ENCODE measurements around the gene ARPC3. TPM values are rescaled to one million over a fixed set of nuclear protein-coding genes. Genes with fewer than 3 reads are reported as not detected.
"Not testable (repeated sequence)": the region's sequence is repeated elsewhere in the genome, so short reads cannot be mapped to it uniquely, and the experiment has no call there.

Gene ARPC3
- 312 and 338 TPM in 2 replicates for total RNA-seq

DNA sequence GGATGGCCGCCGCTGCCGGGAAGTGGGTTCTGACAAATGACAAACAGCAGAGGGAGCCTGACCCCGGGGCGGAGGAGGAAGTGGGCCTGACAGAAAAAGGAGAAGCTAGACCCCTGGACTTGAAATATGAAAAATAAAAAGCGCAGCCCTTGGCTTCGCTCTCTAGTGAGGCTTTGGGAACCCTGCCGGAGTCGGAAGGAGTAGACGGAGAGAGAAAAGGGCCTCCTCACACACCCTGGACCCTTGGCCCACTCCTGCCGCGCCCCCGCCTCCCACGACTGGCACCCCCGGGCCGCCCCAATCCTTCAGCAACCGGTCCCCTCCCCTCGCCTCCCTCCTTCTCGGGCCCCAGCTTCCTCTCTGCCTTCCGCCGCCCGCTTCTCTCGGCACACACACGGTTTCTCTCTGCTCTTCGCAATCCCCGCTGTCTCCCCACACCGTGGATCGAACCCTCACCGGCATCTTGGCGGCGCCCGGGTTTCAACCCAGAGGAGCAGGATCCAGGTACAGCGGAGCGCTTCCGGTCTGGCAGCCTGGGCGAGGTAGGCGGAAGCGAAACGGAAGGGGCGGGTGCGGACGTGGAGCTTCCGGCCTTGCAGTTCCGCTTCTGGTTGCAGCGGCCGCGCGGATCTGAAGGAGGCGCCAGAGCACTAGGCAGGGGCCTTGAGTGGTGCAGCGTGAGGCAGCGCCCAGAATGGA, at the start of gene ARPC3:
ARPC3 (minus strand) TSS at position 539 of the 699 bp plus-strand sequence; CDS start at position 462, 77 bp downstream.
- H3K27me3 Mint-ChIP-seq (ENCODE audit: low read depth), result no peaks in the 10 kb centered on the region
- H3K4me3 Mint-ChIP-seq (ENCODE audit: low read depth), result peak within 1 kb of the TSS; percentile 100
- intact Hi-C loops (cut with micrococcal nuclease), result loop anchor here (1.0 kb wide), 3 partner anchors 18 to 152 kb away; partner anchors contain the start of genes FAM216A and GPN3
- no peaks in the 10 kb centered on the region for H3K9me3 Mint-ChIP-seq
- peak within 1 kb of the TSS; percentile 99 for H3K27ac Mint-ChIP-seq
- DNase-seq (ENCODE audit: low spot score), result peak; percentile 95
- H3K4me1 Mint-ChIP-seq (ENCODE audit: low read depth), result peaks cover 24% of the 10 kb centered on the region
- H3K36me3 Mint-ChIP-seq (ENCODE audit: low read depth), result peaks cover 56% of the 10 kb centered on the region

DNA sequence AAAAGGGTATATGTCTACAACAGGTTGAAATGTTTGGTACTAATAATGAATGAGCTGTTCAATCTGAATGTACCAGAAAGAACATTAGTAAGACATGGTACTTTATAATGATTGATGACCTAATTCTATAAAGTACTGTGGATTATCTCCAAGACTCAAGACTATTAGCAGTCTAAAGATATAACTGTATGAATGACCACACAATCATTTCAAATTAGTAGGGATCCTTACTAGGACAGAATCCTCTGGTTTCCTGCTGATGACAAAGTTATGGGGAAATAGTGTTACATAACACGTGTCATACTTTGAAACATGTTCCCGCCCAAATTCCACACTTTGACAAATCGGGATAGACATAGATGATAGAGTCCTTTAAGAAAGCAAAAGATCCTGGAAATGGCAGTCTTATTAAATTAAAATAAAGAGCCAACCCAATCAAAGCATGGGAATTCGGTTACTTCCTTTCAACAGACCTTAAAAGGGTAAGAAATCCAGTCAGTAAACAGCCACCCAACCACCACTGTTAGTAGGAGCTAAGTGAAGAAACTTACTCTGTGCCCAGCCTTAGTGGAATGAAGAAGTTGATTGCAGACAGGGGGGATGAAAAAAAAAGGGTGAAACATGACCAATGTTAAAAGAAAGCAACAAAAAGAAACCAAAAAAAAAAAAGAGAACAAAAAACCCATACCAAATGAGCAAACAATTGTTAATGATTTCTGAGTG, 49.0 kb upstream of the ARPC3 start:
- DNase-seq (ENCODE audit: low spot score), result no peak
- Mint-ChIP-seq H3K27me3 (ENCODE audit: low read depth) (no peaks in the 10 kb centered on the region), H3K36me3 (ENCODE audit: low read depth) (peaks cover 44% of the 10 kb centered on the region), H3K27ac (peak overlapping the region; percentile 62), H3K9me3 (peaks cover 7% of the 10 kb centered on the region), H3K4me3 (ENCODE audit: low read depth) (peak overlapping the region; percentile 61), H3K4me1 (ENCODE audit: low read depth) (peaks cover 24% of the 10 kb centered on the region)
- intact Hi-C loops (cut with micrococcal nuclease), result no loop called here

DNA sequence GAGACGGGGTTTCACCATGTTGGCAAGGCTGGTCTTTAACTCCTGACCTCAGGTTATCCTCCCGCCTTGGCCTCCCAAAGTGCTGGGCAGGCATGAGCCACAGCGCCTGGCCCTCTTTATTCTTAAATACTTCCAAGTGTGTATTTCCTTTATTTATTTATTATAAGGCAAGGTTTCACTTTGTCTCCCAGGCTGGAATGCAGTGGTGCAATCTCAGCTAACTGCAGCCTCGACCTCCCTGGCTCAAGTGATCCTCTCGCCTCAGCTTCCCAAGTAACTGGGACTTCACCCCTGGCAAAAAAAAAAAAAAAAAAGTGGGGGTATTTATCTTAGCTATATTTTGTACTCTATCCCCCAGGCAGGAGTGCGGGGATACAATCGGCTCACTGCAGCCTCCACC, 25.3 kb upstream of the ARPC3 start:
- Mint-ChIP-seq H3K4me3 (ENCODE audit: low read depth) (no peak overlapping the region), H3K4me1 (ENCODE audit: low read depth) (peaks cover 7% of the 10 kb centered on the region), H3K9me3 (no peaks in the 10 kb centered on the region), H3K27me3 (ENCODE audit: low read depth) (no peaks in the 10 kb centered on the region), H3K36me3 (ENCODE audit: low read depth) (peaks cover 34% of the 10 kb centered on the region), H3K27ac (no peak overlapping the region)
- DNase-seq (ENCODE audit: low spot score), result no peak
- intact Hi-C loops (cut with micrococcal nuclease), result no loop called here

DNA sequence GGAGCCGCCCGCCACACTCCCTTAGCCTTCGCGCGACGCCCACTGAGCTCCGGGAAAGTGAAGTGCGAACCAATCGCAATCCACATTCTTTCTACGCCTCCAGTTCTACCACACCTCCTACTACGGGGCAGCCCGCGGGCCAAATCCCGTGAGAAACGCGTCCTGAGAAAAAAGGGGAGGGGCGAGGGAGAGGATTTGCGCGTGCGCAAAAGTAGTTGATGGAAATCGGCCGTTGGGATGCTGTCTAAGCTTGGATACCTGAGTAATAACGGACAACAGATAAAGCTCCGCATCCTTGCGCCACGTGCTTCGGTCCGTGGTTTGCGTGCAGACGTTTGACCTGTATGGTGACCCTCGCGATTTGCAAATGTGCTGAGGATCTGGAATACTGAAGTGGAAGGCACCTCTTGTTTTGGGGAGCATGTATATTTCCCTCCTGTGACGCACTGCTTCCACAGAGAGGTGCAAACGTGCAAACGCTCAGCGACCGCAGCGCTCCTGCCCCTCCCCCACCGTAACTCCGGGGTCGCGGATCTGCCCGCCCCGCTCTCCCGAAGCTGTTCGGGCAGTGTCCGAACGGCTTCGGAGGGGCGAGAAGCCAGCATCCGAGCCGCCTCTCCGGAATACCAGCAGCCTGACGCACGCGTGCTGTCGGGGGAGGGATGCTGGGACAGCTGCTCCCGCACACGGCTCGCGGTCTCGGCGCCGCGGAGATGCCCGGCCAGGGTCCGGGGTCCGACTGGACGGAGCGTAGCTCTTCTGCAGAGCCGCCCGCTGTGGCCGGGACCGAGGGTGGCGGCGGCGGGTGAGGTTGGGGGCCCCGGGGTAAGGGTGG, 18.3 kb upstream of the ARPC3 start, which contains the start of the genes FAM216A and GPN3:
FAM216A (plus strand) TSS at position 632 of the 835 bp plus-strand sequence; CDS start at position 663, 31 bp downstream.
GPN3 (minus strand) TSS at position 44 of the 835 bp plus-strand sequence. CDS start 54 bp downstream, outside the sequence.
- Mint-ChIP-seq H3K27me3 (ENCODE audit: low read depth) (no peaks in the 10 kb centered on the region), H3K4me3 (ENCODE audit: low read depth) (peak within 1 kb of the TSS; percentile 99), H3K4me1 (ENCODE audit: low read depth) (peaks cover 25% of the 10 kb centered on the region), H3K36me3 (ENCODE audit: low read depth) (peaks cover 34% of the 10 kb centered on the region), H3K27ac (peak within 1 kb of the TSS; percentile 96), H3K9me3 (no peaks in the 10 kb centered on the region)
- DNase-seq (ENCODE audit: low spot score), result peak; percentile 97
- intact Hi-C loops (cut with micrococcal nuclease), result loop anchor here (1.0 to 5.0 kb wide), 6 partner anchors 18 to 229 kb away; partner anchors contain the start of genes ANAPC7, ARPC3, RAD9B and VPS29

DNA sequence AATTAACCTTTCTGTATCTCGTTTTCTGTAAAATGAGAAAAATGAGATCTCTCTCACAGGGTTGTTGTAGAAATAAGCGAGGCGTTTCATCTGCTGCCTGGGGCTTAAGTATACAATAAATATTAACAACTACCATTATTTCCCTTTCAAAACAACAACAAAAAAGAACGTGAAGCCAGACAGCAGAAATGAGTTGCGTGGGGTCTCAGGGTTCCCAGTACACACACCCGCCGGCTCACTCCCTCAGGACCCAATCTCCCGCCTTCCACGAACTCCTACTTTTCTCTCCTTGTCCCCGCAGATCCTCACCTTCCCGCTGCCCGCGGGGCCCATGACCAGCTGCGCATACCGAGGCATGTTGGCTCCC, 17.7 kb upstream of the ARPC3 start:
- DNase-seq (ENCODE audit: low spot score), result no peak
- intact Hi-C loops (cut with micrococcal nuclease), result loop anchor here (1.0 to 5.0 kb wide), 6 partner anchors 18 to 229 kb away; partner anchors contain the start of genes ANAPC7, ARPC3, RAD9B and VPS29
- H3K4me1 Mint-ChIP-seq (ENCODE audit: low read depth), result peaks cover 25% of the 10 kb centered on the region
- no peaks in the 10 kb centered on the region for H3K27me3 Mint-ChIP-seq (ENCODE audit: low read depth)
- H3K27ac Mint-ChIP-seq, result peak overlapping the region; percentile 96
- peaks cover 35% of the 10 kb centered on the region for H3K36me3 Mint-ChIP-seq (ENCODE audit: low read depth)
- peak overlapping the region; percentile 99 for H3K4me3 Mint-ChIP-seq (ENCODE audit: low read depth)
- H3K9me3 Mint-ChIP-seq, result no peaks in the 10 kb centered on the region

DNA sequence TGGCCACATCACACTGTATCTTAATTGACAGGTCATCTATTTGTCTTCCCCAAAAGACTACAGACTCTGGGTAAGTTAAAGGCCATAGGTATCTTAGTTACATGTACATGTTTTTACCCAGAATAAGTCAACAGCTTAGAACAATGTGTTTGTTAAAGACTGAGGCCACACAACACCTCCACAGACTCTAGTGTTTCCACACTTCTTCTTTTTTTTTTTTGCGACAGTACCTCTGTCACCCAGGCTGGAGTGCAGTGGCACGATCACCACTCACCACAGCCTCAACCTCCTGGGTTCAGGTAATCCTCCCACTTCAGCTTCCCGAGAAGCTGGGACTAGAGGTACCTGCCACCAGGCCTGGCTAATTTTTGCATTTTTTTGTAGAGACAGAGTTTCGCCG, 16.7 kb upstream of the ARPC3 start:
- Mint-ChIP-seq H3K4me1 (ENCODE audit: low read depth) (peaks cover 29% of the 10 kb centered on the region), H3K27ac (no peak overlapping the region), H3K27me3 (ENCODE audit: low read depth) (no peaks in the 10 kb centered on the region), H3K4me3 (ENCODE audit: low read depth) (peak overlapping the region; percentile 99), H3K36me3 (ENCODE audit: low read depth) (peaks cover 41% of the 10 kb centered on the region), H3K9me3 (no peaks in the 10 kb centered on the region)
- intact Hi-C loops (cut with micrococcal nuclease), result loop anchor here (5.0 kb wide), 1 partner anchor 231 kb away; no protein-coding TSS in a partner anchor
- DNase-seq (ENCODE audit: low spot score), result no peak

DNA sequence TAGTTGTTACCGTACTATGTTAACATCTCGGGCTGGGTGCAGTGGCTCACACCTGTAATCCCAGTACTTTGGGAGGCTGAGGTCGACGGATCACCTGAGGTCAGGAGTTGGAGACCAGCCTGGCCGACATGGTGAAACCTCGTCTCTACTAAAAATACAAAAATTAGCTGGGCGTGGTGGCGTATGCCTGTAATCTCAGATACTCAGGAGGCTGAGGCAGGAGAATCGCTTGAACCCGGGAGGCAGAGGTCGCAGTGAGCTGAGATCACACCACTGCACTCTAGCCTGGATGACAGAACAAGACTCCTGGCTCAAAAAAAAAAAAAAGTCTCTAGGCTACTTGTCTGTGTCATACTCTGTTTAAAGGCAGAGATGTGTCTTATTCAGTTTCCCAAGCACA, 15.6 kb upstream of the ARPC3 start:
- not testable (repeated sequence) for H3K27ac Mint-ChIP-seq; H3K27me3 Mint-ChIP-seq (ENCODE audit: low read depth); DNase-seq (ENCODE audit: low spot score); H3K9me3 Mint-ChIP-seq
- Mint-ChIP-seq H3K4me1 (ENCODE audit: low read depth) (peaks cover 25% of the 10 kb centered on the region), H3K4me3 (ENCODE audit: low read depth) (peak overlapping the region; percentile 3), H3K36me3 (ENCODE audit: low read depth) (peaks cover 44% of the 10 kb centered on the region)
- intact Hi-C loops (cut with micrococcal nuclease), result loop anchor here (5.0 kb wide), 1 partner anchor 232 kb away; no protein-coding TSS in a partner anchor

DNA sequence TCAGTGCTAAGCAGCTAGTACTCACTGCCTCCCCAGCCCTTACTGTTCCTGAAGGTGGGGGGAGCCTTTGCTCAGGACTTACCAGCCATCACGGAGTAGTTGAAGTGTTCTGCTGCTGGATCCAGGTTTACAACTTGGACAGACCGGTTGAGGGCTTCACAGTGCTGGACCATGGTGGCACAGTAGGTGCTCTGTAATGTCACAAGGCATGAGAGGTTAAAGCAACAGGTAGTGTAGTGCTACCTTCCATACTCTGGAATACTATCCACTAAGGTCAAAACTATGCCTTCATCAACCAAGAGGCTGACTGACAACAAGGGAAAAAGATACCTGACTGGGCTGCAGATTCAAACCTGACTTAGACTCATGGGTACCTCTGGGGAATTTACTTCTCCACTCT, 14.9 kb upstream of the ARPC3 start:
- Mint-ChIP-seq H3K27me3 (ENCODE audit: low read depth) (no peaks in the 10 kb centered on the region), H3K4me1 (ENCODE audit: low read depth) (peaks cover 22% of the 10 kb centered on the region), H3K9me3 (no peaks in the 10 kb centered on the region), H3K27ac (no peak overlapping the region), H3K36me3 (ENCODE audit: low read depth) (peaks cover 40% of the 10 kb centered on the region), H3K4me3 (ENCODE audit: low read depth) (no peak overlapping the region)
- intact Hi-C loops (cut with micrococcal nuclease), result loop anchor here (5.0 kb wide), 1 partner anchor 232 kb away; no protein-coding TSS in a partner anchor
- no peak for DNase-seq (ENCODE audit: low spot score)

DNA sequence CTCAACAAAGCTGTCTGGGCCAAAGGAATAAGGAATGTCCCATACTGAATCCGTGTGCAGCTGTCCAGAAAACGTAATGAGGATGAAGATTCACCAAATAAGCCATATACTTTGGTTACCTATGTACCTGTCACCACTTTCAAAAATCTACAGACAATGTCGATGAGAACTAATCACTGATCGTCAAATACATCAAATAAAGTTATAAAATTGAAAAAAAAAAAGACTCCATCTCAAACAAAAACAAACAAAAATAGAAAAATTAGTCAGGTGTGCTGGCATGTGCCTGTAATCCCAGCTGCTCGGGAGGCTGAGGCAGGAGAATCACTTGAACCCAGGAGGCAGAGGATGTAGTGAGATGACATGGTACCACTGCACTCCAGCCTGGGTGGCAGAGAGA, 11.1 kb upstream of the ARPC3 start:
- peaks cover 42% of the 10 kb centered on the region for H3K36me3 Mint-ChIP-seq (ENCODE audit: low read depth)
- H3K4me1 Mint-ChIP-seq (ENCODE audit: low read depth); DNase-seq (ENCODE audit: low spot score); H3K4me3 Mint-ChIP-seq (ENCODE audit: low read depth); H3K9me3 Mint-ChIP-seq; H3K27ac Mint-ChIP-seq; H3K27me3 Mint-ChIP-seq (ENCODE audit: low read depth); intact Hi-C loops (cut with micrococcal nuclease): not testable (repeated sequence)

DNA sequence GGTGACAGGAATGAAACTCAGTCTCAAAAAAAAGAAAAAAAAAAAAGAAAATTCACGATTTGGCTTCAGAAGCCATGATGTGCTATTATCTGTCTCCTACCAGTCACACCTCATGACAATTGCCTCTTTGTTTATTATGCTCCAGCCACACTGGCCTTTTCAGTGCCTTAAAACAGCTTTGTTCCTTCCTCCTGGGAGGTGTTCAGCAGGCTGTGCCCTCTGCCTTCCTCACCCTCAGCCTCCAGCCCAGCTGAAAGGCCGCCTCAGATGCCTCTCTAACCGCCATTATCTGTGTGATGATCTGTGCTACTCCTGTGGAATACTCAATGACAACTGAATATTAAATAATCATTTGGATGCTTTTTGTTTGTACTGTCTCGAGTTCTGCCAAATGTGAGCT, 8.6 kb upstream of the ARPC3 start:
- H3K27me3 Mint-ChIP-seq (ENCODE audit: low read depth), result no peaks in the 10 kb centered on the region
- DNase-seq (ENCODE audit: low spot score), result no peak
- peaks cover 4% of the 10 kb centered on the region for H3K4me1 Mint-ChIP-seq (ENCODE audit: low read depth)
- no peak overlapping the region for H3K4me3 Mint-ChIP-seq (ENCODE audit: low read depth)
- intact Hi-C loops (cut with micrococcal nuclease), result no loop called here
- no peaks in the 10 kb centered on the region for H3K9me3 Mint-ChIP-seq
- H3K36me3 Mint-ChIP-seq (ENCODE audit: low read depth), result peaks cover 44% of the 10 kb centered on the region
- H3K27ac Mint-ChIP-seq, result no peak overlapping the region

DNA sequence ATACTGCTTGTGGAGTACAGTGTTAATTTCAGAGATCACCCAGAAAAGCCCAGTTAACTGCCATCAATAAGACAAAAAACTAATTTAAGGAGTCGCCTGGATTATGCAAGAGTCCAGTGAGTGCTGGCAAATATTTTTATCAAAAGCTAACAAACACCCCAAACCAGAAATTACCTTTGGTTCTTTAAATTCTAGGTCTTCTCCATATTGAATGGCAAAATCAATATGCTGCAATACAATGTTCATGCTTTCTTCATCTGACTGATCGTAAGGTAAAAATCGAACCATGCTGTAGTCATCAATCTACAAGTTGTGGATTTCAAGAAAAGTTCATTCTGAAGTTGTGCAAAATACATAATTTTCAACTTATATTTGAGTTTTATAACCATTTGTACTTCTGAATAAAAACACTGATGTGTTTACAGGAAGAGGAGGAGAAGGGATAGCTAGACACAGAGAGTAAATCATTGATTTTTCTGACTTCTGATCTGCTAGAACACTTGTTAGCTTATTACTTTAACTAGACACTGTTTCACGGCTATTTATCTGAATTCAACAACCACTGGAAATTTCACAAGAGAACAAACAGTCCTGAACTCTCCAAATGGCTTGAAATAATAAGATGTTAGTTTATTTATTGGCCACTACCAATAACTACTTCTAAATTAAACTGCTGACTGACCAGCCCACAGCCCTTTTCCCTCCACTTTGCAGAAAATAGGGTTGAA, 3.6 kb upstream of the ARPC3 start:
- H3K27me3 Mint-ChIP-seq (ENCODE audit: low read depth), result no peaks in the 10 kb centered on the region
- DNase-seq (ENCODE audit: low spot score), result no peak
- no peak overlapping the region for H3K27ac Mint-ChIP-seq
- no peaks in the 10 kb centered on the region for H3K9me3 Mint-ChIP-seq
- H3K4me1 Mint-ChIP-seq (ENCODE audit: low read depth), result peaks cover 6% of the 10 kb centered on the region
- H3K36me3 Mint-ChIP-seq (ENCODE audit: low read depth), result peaks cover 42% of the 10 kb centered on the region
- no peak overlapping the region for H3K4me3 Mint-ChIP-seq (ENCODE audit: low read depth)
- intact Hi-C loops (cut with micrococcal nuclease), result no loop called here

DNA sequence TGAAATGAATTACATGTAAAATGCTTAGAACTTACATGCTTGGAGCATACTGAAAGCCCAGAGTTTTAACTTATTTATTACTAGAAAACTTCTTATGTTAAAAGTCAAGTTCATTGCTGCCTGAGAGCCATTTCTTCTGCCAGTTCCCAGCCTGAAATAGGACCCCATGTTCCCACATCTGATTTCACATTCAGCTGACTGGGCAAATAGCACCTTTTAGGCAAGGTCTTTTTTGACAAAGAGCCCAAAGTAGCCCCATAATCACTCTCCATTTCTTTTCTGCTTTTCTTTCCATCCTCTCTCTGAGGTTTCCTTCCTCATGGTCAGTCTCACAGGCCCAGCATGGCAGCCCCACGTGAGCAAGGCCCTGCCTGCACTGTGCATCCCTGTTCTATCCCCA, 1.1 kb upstream of the ARPC3 start:
- no peak for DNase-seq (ENCODE audit: low spot score)
- H3K4me3 Mint-ChIP-seq (ENCODE audit: low read depth), result peak overlapping the region; percentile 100
- peak overlapping the region; percentile 99 for H3K27ac Mint-ChIP-seq
- peaks cover 19% of the 10 kb centered on the region for H3K4me1 Mint-ChIP-seq (ENCODE audit: low read depth)
- peaks cover 57% of the 10 kb centered on the region for H3K36me3 Mint-ChIP-seq (ENCODE audit: low read depth)
- H3K9me3 Mint-ChIP-seq, result no peaks in the 10 kb centered on the region
- H3K27me3 Mint-ChIP-seq (ENCODE audit: low read depth), result no peaks in the 10 kb centered on the region
- intact Hi-C loops (cut with micrococcal nuclease), result no loop called here
